WTC11 (cell line): ENCODE results near the gene GTF3C1. TPM values are rescaled to one million over a fixed set of nuclear protein-coding genes. Genes with fewer than 3 reads are reported as not detected.

Experiments
- ATAC-seq: fragments of 200-7000 bp; cut with Tn5 transposase; 2 replicates; pipeline ENCODE4 v1.10.0; 2021; ENCODE audit warnings: mild to moderate bottlenecking, moderate library complexity
- CTCF ChIA-PET: fragments of 300-600 bp; sonication (Branson Sonifier 250); formaldehyde crosslinking; loops from one replicate; lab custom pipeline; 2021; ENCODE audit warnings: antibody characterized with exemption; lab: Charles Lee
- POLR2A ChIA-PET: fragments of 350-600 bp; sonication (Branson Sonifier 250); formaldehyde crosslinking; loops from one replicate; lab custom pipeline; 2021; ENCODE audit warnings: antibody characterized with exemption; lab: Charles Lee
- DNase-seq: peaks from one replicate; pipeline ENCODE4 v3.0.0; 2021; ENCODE audit warnings: low spot score
- H3K27ac Mint-ChIP-seq: 2 replicates; pipeline ENCODE4 v1.8.0; 2021; ENCODE audit warnings: mixed read lengths
- H3K27me3 Mint-ChIP-seq: 2 replicates; pipeline ENCODE4 v1.8.0; 2021; ENCODE audit warnings: low read depth, mild to moderate bottlenecking, moderate library complexity, mixed read lengths
- H3K36me3 Mint-ChIP-seq: 2 replicates; pipeline ENCODE4 v1.8.0; 2021; ENCODE audit warnings: mixed read lengths
- H3K4me1 Mint-ChIP-seq: 2 replicates; pipeline ENCODE4 v1.8.0; 2022; ENCODE audit warnings: mixed read lengths
- H3K4me3 Mint-ChIP-seq: 2 replicates; pipeline ENCODE4 v1.8.0; 2021; ENCODE audit warnings: mild to moderate bottlenecking, moderate library complexity, mixed read lengths
- H3K9me3 Mint-ChIP-seq: 2 replicates; pipeline ENCODE4 v1.8.0; 2021; ENCODE audit warnings: mixed read lengths
- GTF2I ChIP-seq: fragments of 250-450 bp; sonication (Bioruptor Pico); conservative IDR thresholded peaks from 2 replicates; pipeline ENCODE4 v1.4.0; 2021; ENCODE audit warnings: mild to moderate bottlenecking
- JAZF1 ChIP-seq: fragments of 250-450 bp; sonication (Bioruptor Pico); IDR thresholded peaks from 2 replicates; pipeline ENCODE4 v1.9.0; 2021; ENCODE audit warnings: moderate library complexity, mild to moderate bottlenecking, inconsistent platforms
- KAT7 ChIP-seq: sonication (generic); formaldehyde crosslinking; IDR thresholded peaks from 2 replicates; pipeline ENCODE4 v1.8.1; 2023; ENCODE audit warnings: missing genetic modification reagents, mild to moderate bottlenecking, borderline replicate concordance
- NR1H2 ChIP-seq: sonication (generic); formaldehyde crosslinking; IDR thresholded peaks from 2 replicates; pipeline ENCODE4 v1.9.0; 2021; ENCODE audit warnings: mild to moderate bottlenecking, moderate library complexity, missing genetic modification reagents
- NR3C1 ChIP-seq: sonication (generic); formaldehyde crosslinking; conservative IDR thresholded peaks from 2 replicates; pipeline ENCODE4 v1.8.1; 2023; ENCODE audit warnings: low read depth, mild to moderate bottlenecking, missing genetic modification reagents
- PRDM15 ChIP-seq: sonication (generic); formaldehyde crosslinking; IDR thresholded peaks from 2 replicates; pipeline ENCODE4 v1.8.0; 2022; ENCODE audit warnings: missing genetic modification reagents
- SOX15 ChIP-seq: fragments of 250-450 bp; sonication (Bioruptor Pico); IDR thresholded peaks from 2 replicates; pipeline ENCODE4 v1.9.0; 2021; ENCODE audit warnings: mild to moderate bottlenecking
- TEAD1 ChIP-seq: sonication (generic); formaldehyde crosslinking; IDR thresholded peaks from 2 replicates; pipeline ENCODE4 v1.8.0; 2022; ENCODE audit warnings: mild to moderate bottlenecking, missing genetic modification reagents
- ZNF396 ChIP-seq: fragments of 250-450 bp; sonication (Bioruptor Pico); IDR thresholded peaks from 2 replicates; pipeline ENCODE4 v1.8.0; 2021; ENCODE audit warnings: mild to moderate bottlenecking, moderate library complexity, borderline replicate concordance
- ZNF423 ChIP-seq: fragments of 250-450 bp; sonication (Bioruptor Pico); IDR thresholded peaks from 2 replicates; pipeline ENCODE4 v2.1.2; 2022; ENCODE audit warnings: mild to moderate bottlenecking, moderate library complexity
- ZNF512 ChIP-seq: sonication (generic); formaldehyde crosslinking; IDR thresholded peaks from 2 replicates; pipeline ENCODE4 v1.8.1; 2022; ENCODE audit warnings: missing genetic modification reagents, borderline replicate concordance
- total RNA-seq: library from RNA; stranded (reverse); gene quantifications from 3 replicates; pipeline ENCODE4 v1.2.3, GENCODE V29; 2021
- TF ChIP-seq, protein P1 (sequence below): fragments of 250-450 bp; sonication (Bioruptor Pico); IDR thresholded peaks from 2 replicates; pipeline ENCODE4 v1.9.0; 2021; ENCODE audit warnings: mild to moderate bottlenecking, borderline replicate concordance

The GTF3C1 gene
- total RNA-seq, 1 experiment from 2014 or later = 146 TPM

DNA sequence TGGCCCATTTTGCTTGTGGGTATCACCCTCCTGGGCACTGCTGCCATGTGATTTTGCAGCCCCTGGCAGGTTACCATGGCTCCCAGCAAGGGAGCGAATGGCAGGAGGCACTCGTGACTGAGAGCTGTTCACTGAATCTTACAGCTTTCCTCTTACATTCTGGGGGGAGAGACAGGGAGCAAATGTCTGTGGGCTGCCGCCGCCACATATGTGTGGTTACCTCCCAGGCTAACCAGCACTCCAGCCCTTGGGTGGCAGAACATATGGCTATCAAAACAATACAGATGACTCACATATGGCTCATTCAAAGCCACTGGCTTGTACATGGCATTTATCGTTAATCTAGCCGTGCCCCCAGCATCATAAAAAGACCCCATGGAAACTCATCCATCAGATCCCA lies 19.8 kb downstream of the GTF3C1 start:
- Mint-ChIP-seq H3K4me1 (no peaks in the 10 kb centered on the region), H3K27ac (no peak overlapping the region), H3K9me3 (peaks cover 10% of the 10 kb centered on the region), H3K4me3 (no peak overlapping the region), H3K27me3 (no peaks in the 10 kb centered on the region), H3K36me3 (peaks cover 85% of the 10 kb centered on the region)
- no peak for ATAC-seq
- CTCF ChIA-PET = no interaction called here
- POLR2A ChIA-PET = no interaction called here
- no peak for TF ChIP-seq SOX15 (CRISPR knock-in tag)
- no peak for TF ChIP-seq TEAD1 (CRISPR knock-in tag)
- TF ChIP-seq ZNF396 (CRISPR knock-in tag) = no peak
- TF ChIP-seq ZNF512 = no peak
- TF ChIP-seq PRDM15 (CRISPR knock-in tag) = no peak
- TF ChIP-seq NR3C1 (CRISPR knock-in tag) = no peak
- DNase-seq = no peak

- POLR2A ChIA-PET = no interaction called here
- H3K9me3 Mint-ChIP-seq = peaks cover 10% of the 10 kb centered on the region
- H3K4me3 Mint-ChIP-seq = no peak overlapping the region
- ATAC-seq = no peak
- no peak for DNase-seq
- no peaks in the 10 kb centered on the region for H3K4me1 Mint-ChIP-seq
- no peaks in the 10 kb centered on the region for H3K27me3 Mint-ChIP-seq
- H3K27ac Mint-ChIP-seq = no peak overlapping the region
- peaks cover 87% of the 10 kb centered on the region for H3K36me3 Mint-ChIP-seq
- TF ChIP-seq JAZF1 (CRISPR knock-in tag) (no peak), NR1H2 (CRISPR knock-in tag) (no peak), ZNF512 (no peak), TEAD1 (CRISPR knock-in tag) (no peak), ZNF423 (no peak), PRDM15 (CRISPR knock-in tag) (no peak), GTF2I (CRISPR knock-in tag) (no peak), KAT7 (no peak)
- TF ChIP-seq, protein P1, sequence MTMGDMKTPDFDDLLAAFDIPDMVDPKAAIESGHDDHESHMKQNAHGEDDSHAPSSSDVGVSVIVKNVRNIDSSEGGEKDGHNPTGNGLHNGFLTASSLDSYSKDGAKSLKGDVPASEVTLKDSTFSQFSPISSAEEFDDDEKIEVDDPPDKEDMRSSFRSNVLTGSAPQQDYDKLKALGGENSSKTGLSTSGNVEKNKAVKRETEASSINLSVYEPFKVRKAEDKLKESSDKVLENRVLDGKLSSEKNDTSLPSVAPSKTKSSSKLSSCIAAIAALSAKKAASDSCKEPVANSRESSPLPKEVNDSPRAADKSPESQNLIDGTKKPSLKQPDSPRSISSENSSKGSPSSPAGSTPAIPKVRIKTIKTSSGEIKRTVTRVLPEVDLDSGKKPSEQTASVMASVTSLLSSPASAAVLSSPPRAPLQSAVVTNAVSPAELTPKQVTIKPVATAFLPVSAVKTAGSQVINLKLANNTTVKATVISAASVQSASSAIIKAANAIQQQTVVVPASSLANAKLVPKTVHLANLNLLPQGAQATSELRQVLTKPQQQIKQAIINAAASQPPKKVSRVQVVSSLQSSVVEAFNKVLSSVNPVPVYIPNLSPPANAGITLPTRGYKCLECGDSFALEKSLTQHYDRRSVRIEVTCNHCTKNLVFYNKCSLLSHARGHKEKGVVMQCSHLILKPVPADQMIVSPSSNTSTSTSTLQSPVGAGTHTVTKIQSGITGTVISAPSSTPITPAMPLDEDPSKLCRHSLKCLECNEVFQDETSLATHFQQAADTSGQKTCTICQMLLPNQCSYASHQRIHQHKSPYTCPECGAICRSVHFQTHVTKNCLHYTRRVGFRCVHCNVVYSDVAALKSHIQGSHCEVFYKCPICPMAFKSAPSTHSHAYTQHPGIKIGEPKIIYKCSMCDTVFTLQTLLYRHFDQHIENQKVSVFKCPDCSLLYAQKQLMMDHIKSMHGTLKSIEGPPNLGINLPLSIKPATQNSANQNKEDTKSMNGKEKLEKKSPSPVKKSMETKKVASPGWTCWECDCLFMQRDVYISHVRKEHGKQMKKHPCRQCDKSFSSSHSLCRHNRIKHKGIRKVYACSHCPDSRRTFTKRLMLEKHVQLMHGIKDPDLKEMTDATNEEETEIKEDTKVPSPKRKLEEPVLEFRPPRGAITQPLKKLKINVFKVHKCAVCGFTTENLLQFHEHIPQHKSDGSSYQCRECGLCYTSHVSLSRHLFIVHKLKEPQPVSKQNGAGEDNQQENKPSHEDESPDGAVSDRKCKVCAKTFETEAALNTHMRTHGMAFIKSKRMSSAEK = no peak
- TF ChIP-seq, all 79 proteins: peak for 0
- CTCF ChIA-PET = no interaction called here
Measured at GRCh38 chr16:27528294-27528693, 21.4 kb downstream of the GTF3C1 start.
